Measurements from ENCODE around the gene PRDM8. TPM values are rescaled to one million over a fixed set of nuclear protein-coding genes. Genes with fewer than 3 reads are reported as not detected.

Gene PRDM8
- 4.0 and 6.6 TPM in 2 replicates for total RNA-seq

GRCh38 chr4:80196922-80197573 is at the start of gene PRDM8:
Gene PRDM8, plus strand, starts transcription at chr4:80197503. Its CDS starts 2,578 bp downstream, at chr4:80200081.

Other genes with a start within 250 kb of the PRDM8 start
- 43.7 and 78.8 TPM in 2 replicates for gene ANTXR2, start 124.3 kb upstream of the PRDM8 start, total RNA-seq
- 1.5 and 10.6 TPM in 2 replicates for gene FGF5, start 69.2 kb downstream of the PRDM8 start, total RNA-seq
- 0.37 and 2.7 TPM in 2 replicates for gene CFAP299, start 138.2 kb downstream of the PRDM8 start, total RNA-seq

Measured in subcutaneous preadipocyte (primary cell).